ENCODE measurements around the gene OIT3.
"Not testable (repeated sequence)": the region's sequence is repeated elsewhere in the genome, so short reads cannot be mapped to it uniquely, and the experiment has no call there.

The OIT3 gene

GRCh38 chr10:72903941-72904446 is 10.5 kb downstream of the OIT3 start:
- DNase-seq: not testable (repeated sequence)

DNA sequence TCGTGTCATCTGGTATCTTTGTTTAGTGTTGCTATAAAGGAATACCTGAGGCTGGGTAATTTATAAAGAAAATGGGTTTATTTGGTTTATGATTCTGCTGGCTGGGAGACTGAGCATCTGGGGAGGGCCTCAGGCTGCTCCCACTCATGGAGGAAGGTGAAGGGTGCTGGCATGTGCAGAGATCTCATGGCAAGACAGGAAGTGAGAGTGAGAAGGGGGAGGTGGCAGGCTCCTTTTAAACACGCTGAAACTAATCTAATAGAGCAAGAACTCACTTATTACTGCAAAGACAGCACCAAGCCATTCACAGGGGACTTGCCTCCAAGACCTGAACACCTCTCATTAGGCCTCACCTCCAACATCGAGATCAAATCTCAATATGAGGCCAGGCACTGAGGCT is 11.3 kb downstream of the OIT3 start:
- DNase-seq: no peak

DNA sequence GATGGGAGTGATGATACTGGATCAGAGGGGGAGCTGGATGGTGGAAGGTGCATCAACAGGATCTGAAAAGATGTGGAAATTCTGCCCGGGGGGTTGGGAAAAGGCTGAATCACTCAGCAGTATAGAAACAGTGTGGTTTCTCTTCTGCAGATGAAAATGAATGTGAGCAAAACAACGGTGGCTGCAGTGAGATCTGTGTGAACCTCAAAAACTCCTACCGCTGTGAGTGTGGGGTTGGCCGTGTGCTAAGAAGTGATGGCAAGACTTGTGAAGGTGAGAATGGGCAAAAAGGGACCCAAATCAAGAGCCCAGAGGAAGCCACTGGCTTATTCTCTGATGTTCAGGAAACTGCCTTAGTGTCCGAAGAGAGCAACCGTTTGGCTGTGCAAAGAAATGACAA is 12.9 kb downstream of the OIT3 start:
- DNase-seq: no peak

GRCh38 chr10:72910705-72911104 is 17.2 kb downstream of the OIT3 start:
- DNase-seq: no peak

DNA sequence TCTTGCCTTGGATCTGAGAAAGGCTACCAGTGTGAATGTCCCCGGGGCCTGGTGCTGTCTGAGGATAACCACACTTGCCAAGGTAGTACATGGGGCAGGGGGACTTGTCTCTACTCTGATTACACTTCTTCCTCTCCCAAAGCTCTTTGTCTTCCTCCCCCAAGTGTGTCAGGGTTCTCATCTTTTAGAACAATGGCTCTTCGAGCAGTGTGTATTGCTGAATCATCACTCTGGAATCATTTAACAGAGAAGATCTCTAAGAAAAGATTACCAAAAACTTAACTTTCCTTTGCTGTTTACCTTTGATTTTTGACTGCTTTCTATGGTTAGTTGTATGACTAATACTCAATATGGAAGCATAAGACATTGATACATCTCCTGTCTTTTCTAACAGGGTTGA is 18.2 kb downstream of the OIT3 start:
- no peak for DNase-seq

- no peak for DNase-seq
Measured at GRCh38 chr10:72912736-72913135, 19.2 kb downstream of the OIT3 start.

DNA sequence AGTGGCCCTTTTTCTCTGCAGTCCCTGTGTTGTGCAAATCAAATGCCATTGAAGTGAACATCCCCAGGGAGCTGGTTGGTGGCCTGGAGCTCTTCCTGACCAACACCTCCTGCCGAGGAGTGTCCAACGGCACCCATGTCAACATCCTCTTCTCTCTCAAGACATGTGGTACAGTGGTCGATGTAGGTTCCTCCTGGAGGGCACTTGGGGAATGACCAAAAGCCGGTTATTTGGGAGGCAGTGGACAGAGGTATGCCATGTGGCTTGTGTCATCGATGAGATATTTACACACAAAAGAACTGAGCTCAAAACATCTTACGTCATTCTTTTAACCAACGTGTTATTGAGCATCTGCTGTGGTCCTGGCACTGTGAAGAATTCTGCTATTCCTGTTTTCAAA is 19.7 kb downstream of the OIT3 start:
- no peak for DNase-seq

DNA sequence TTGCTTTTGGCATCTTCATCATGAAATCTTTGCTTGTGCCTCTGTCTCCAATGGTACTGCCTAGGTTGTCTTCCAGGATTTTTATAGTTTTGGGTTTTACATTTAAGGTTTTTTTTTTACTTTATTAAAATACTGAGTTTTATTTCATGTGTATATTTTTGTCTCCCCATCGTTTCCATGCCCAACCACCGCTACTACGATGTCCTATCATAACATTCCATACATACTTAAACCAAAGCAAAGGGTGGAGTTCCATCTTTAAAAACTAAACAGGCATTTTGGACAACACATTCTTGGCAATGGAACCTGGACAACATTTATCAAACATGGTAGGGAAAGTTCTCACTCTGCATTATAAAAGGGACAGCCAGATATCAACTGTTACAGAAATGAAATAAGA is 23.7 kb downstream of the OIT3 start:
- DNase-seq: not testable (repeated sequence)

DNA sequence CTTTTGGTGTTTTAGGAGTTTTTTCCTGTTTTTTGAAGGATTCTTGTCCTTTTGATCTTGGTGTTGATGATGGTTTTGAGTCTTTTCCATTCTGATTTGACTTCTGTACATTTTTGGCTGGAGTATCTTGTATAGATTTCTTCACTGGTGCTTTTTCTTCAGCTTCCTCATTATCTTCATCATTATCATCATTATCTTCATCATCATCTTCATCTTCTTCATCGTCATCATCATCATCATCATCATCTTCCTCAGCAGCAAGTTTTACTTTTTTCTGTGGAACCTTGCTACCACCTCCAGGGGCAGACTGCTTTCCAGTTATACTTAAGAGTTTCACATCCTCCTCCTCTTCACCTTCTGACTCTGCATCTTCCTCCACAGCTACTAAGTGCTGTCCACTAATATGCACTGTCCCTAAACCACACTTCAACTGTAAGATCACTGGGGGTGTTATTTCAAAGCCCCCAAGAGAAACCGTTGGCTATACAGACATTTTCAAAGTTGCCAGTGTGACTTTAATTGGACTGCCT is 24.3 kb downstream of the OIT3 start:
- DNase-seq: not testable (repeated sequence)

- DNase-seq: no peak
Measured at GRCh38 chr10:72918352-72918751, 24.8 kb downstream of the OIT3 start.

GRCh38 chr10:72921147-72921683 is 27.7 kb downstream of the OIT3 start:
- DNase-seq: not testable (repeated sequence)

DNA sequence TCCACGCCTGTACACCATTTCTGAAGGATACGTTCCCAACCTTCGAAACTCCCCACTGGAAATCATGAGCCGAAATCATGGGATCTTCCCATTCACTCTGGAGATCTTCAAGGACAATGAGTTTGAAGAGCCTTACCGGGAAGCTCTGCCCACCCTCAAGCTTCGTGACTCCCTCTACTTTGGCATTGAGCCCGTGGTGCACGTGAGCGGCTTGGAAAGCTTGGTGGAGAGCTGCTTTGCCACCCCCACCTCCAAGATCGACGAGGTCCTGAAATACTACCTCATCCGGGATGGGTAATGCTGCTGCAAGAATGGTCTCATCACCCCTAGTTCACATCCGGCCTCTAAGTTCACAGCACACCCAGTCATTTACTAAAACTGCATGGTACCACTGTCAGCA is 30.8 kb downstream of the OIT3 start:
- DNase-seq: no peak

DNA sequence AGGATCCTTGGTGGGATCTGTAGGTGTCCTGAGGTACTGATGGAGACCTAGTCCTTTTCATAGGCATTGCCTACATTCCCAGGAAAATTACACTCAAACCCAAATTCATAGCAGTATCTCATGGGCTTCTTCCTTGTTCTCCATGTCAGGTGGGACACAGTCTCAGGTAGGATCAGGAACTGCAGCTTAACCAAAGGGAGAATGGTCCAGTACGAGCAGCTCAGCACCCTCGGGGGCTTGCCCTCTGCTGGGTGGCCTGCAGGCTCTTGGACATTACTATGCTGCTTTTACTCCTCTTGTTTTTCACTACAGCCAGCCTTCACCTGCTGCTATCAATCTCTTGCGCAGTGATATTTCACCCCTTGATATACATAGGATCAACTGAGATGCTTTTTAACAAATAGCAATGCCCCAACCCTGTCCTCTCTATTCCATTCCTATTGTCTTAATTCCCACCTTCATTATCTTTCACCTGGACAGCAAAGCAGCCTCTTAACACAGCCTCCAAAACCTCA is 32.5 kb downstream of the OIT3 start:
- DNase-seq: no peak

DNA sequence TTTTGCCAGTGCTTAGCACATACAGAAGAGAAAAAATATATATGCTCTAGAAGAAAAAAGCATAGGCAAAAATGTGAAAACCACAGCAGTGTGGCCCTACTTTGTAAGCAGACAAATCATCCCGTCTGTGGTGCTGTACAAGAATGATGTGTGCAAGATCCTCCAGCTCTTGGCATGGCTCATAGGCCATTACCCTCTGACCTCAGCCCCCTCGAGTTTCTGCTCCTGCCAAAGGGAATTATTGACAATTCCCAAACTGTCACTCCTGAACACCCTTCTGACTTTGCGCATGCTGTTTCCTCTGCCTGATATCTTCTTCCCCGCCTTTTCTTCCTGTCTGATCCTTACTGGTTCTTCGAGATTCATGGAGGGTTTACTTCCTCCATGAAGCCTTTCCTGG is 33.9 kb downstream of the OIT3 start:
- no peak for DNase-seq

DNA sequence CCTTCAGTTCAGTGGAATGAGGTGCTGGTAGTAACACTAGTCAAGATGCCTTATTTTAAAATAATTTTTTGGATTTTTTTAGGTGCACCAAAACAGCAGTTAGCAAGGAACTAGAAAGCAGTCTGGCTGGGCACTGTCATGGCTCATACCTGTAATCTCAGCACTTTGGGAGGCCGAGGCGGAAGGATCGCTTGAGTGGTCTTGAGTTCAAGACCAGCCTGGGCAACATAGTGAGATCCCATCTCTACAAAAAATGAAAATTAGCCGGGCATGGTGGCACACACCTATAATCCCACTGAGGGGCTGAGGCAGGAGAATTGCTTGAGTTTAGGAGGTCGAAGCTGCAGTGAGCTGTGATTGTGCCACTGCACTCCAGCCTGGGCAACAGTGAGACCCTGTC is 35.3 kb downstream of the OIT3 start:
- DNase-seq: no peak

DNA sequence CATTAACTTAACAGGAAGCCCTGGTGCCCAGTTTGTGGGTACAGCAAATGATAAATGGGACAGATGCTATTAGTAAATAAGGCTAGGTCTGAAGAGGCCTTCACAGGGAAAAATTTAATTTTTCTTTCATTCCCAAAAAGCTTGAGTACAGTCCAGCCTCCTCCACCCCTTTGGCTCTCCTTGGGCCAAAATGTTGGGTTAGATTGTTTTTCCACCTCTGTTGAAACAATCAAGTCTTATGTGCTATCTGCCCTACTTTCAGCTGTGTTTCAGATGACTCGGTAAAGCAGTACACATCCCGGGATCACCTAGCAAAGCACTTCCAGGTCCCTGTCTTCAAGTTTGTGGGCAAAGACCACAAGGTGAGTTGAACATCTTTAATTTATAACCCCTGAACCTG is 36.7 kb downstream of the OIT3 start:
- no peak for DNase-seq

DNA sequence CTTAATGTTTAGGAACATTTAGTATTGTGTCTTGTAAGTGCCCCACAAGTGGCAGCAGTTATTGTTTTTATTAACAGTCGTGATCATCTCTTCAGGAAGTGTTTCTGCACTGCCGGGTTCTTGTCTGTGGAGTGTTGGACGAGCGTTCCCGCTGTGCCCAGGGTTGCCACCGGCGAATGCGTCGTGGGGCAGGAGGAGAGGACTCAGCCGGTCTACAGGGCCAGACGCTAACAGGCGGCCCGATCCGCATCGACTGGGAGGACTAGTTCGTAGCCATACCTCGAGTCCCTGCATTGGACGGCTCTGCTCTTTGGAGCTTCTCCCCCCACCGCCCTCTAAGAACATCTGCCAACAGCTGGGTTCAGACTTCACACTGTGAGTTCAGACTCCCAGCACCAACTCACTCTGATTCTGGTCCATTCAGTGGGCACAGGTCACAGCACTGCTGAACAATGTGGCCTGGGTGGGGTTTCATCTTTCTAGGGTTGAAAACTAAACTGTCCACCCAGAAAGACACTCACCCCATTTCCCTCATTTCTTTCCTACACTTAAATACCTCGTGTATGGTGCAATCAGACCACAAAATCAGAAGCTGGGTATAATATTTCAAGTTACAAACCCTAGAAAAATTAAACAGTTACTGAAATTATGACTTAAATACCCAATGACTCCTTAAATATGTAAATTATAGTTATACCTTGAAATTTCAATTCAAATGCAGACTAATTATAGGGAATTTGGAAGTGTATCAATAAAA is 38.9 kb downstream of the OIT3 start:
- DNase-seq: no peak

DNA sequence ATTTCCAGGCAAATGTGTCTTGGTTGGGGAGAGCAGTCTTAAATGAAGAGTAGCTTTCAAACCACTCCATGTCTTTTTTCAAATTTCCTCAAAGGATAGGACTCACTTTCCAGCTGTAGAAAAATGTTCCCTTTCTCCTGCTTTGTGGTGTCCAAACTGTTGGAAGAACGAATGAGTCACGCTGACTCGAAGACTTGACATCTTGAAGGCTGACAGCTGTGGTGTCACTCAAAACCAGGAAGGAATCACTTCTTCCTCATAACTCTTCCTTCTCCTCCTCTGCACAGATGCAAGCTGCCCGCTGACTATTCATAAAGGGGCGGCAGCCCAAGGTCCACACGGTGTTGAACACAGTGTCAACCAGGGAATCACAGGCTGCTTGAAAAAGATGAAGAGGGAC is 41.8 kb downstream of the OIT3 start:
- no peak for DNase-seq

DNA sequence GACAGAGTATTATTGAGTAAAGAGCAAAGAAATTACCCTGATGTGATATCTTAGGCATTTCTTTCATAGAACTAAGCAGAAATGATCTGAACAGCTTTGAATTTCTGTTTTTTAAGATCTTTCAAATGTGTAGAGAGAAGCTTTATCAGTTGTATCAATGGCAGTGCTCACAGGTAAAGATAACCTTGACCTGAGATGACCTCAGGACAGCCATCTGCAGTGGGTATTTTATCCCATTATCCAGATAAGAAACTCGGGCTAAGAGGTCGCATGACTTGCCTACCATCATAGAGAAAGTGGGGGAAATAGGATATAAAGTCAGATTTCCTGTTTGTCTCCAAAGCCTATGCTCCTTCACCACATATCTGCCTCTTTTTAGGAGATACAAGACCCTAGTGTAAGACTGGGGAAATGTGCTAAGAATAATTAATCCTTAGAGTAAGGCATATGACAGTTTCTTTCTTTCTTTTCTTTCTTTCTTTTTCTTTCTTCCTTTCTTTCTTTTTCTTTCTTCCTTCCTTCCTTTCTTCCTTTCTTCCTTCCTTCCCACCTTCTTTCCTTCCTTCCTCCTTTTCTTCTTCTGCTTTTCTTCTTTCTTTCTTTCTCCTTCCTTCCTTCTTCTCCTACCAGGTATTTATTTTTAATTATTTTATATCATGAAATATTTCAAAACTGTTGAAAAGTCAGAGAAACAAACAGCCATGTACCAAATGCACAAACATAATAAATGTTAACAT is 50.1 kb downstream of the OIT3 start:
- no peak for DNase-seq

- no peak for DNase-seq
Measured at GRCh38 chr10:72946963-72947362, 53.4 kb downstream of the OIT3 start.

- DNase-seq: no peak
Measured at GRCh38 chr10:72948762-72949161, 55.2 kb downstream of the OIT3 start.

- DNase-seq: no peak
Measured at GRCh38 chr10:72951760-72952159, 58.2 kb downstream of the OIT3 start.

- DNase-seq: no peak
Measured at GRCh38 chr10:72952189-72952588, 58.6 kb downstream of the OIT3 start.

All from Kasumi-1 (cell line).